Loucy (cell line): ENCODE data around the gene TMEM139.

Experiments used
- H2AFZ ChIP-seq: fragments of 200-600 bp; sonication (generic); 2 replicates; pipeline ENCODE4 v1.6.0; 2016; ENCODE audit warnings: antibody characterized with exemption, mild to moderate bottlenecking, low read length, moderate library complexity
- H3F3A ChIP-seq: fragments of 200-600 bp; 2 replicates; pipeline ENCODE4 v1.6.0; 2016; ENCODE audit warnings: antibody characterized with exemption, low read depth, mild to moderate bottlenecking
- H3K27me3 ChIP-seq: fragments of 200-600 bp; sonication (generic); 2 replicates; pipeline ENCODE4 v1.6.1; 2014; ENCODE audit warnings: low read length, mild to moderate bottlenecking; ENCODE audit not compliant: insufficient read depth, poor library complexity, severe bottlenecking
- H3K36me3 ChIP-seq: fragments of 200-600 bp; sonication (generic); 2 replicates; pipeline ENCODE4 v1.6.1; 2016; ENCODE audit warnings: low read length; ENCODE audit not compliant: insufficient read depth
- H3K4me1 ChIP-seq: fragments of 200-600 bp; sonication (generic); 2 replicates; pipeline ENCODE4 v1.5.1; 2014; ENCODE audit warnings: low read length, mild to moderate bottlenecking; ENCODE audit not compliant: insufficient read depth, poor library complexity, severe bottlenecking
- H3K4me2 ChIP-seq: fragments of 200-600 bp; sonication (generic); 2 replicates; pipeline ENCODE4 v1.6.0; 2014; ENCODE audit warnings: antibody characterized with exemption, low read length, low read depth, mild to moderate bottlenecking; ENCODE audit not compliant: poor library complexity, severe bottlenecking
- H3K4me3 ChIP-seq: fragments of 200-600 bp; sonication (generic); 2 replicates; pipeline ENCODE4 v1.5.1; 2014; ENCODE audit warnings: low read length, mild to moderate bottlenecking, mixed read lengths; ENCODE audit not compliant: poor library complexity, severe bottlenecking
- H3K79me2 ChIP-seq: fragments of 200-600 bp; sonication (generic); 2 replicates; pipeline ENCODE4 v1.6.1; 2014; ENCODE audit warnings: low read length; ENCODE audit not compliant: insufficient read depth
- H3K9ac ChIP-seq: fragments of 200-600 bp; sonication (generic); 2 replicates; pipeline ENCODE4 v1.6.0; 2014; ENCODE audit warnings: mild to moderate bottlenecking, low read depth, low read length, moderate library complexity; ENCODE audit not compliant: poor library complexity, severe bottlenecking
- H3K9me2 ChIP-seq: fragments of 200-600 bp; sonication (generic); replicated peaks from 2 replicates; pipeline ENCODE4 v1.6.1; 2016; ENCODE audit warnings: low read depth, low read length, mixed read lengths
- H3K9me3 ChIP-seq: fragments of 200-600 bp; sonication (generic); 2 replicates; pipeline ENCODE4 v1.6.1; 2014; ENCODE audit warnings: mild to moderate bottlenecking, antibody characterized with exemption, low read length, low read depth; ENCODE audit not compliant: insufficient read depth
- H4K20me1 ChIP-seq: fragments of 200-600 bp; sonication (generic); 2 replicates; pipeline ENCODE4 v1.6.0; 2014; ENCODE audit warnings: antibody characterized with exemption, low read length, mild to moderate bottlenecking; ENCODE audit not compliant: insufficient read depth, poor library complexity, severe bottlenecking
- EZH2phosphoT487 ChIP-seq: fragments of 200-600 bp; IDR thresholded peaks from 2 replicates; pipeline ENCODE4 v1.6.1; 2018; ENCODE audit warnings: antibody characterized with exemption, mild to moderate bottlenecking, moderate library complexity, borderline replicate concordance
- TF ChIP-seq, protein P1 (sequence below): fragments of 200-600 bp; sonication (generic); conservative IDR thresholded peaks from 2 replicates; pipeline ENCODE4 v1.5.1; 2014; ENCODE audit warnings: mild to moderate bottlenecking, antibody characterized with exemption, low read length

The TMEM139 gene

DNA sequence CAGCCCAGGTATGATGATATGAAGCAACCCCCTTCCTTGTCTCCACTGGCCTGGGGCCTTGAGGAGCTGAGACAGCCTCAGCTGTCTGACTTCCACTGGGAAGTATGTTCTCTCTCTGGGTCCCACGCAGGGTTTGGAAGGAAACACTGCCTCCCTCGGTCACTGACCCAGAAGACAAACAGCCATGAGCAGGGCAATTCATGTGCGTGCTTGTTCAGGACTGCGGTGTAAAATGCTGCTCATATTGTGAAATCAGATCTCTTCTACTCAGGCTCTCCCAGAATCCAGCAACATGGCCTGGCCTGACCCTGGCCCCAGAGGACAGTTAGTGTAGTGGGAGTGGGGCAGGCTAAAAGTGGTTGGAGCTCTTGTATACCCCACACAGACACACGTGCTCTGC lies 33.9 kb downstream of the TMEM139 start:
- H3K9ac ChIP-seq, result no peak overlapping the region
- H3K27me3 ChIP-seq, result no peaks in the 10 kb centered on the region
- H3K36me3 ChIP-seq, result no peaks in the 10 kb centered on the region
- TF ChIP-seq EZH2phosphoT487, result no peak
- TF ChIP-seq, protein P1, sequence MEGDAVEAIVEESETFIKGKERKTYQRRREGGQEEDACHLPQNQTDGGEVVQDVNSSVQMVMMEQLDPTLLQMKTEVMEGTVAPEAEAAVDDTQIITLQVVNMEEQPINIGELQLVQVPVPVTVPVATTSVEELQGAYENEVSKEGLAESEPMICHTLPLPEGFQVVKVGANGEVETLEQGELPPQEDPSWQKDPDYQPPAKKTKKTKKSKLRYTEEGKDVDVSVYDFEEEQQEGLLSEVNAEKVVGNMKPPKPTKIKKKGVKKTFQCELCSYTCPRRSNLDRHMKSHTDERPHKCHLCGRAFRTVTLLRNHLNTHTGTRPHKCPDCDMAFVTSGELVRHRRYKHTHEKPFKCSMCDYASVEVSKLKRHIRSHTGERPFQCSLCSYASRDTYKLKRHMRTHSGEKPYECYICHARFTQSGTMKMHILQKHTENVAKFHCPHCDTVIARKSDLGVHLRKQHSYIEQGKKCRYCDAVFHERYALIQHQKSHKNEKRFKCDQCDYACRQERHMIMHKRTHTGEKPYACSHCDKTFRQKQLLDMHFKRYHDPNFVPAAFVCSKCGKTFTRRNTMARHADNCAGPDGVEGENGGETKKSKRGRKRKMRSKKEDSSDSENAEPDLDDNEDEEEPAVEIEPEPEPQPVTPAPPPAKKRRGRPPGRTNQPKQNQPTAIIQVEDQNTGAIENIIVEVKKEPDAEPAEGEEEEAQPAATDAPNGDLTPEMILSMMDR, result no peak
- H3K4me1 ChIP-seq, result no peaks in the 10 kb centered on the region
- no peaks in the 10 kb centered on the region for H3K9me2 ChIP-seq
- no peaks in the 10 kb centered on the region for H3K79me2 ChIP-seq
- no peak overlapping the region for H2AFZ ChIP-seq
- H3K4me2 ChIP-seq, result no peak overlapping the region
- H3K9me3 ChIP-seq, result no peaks in the 10 kb centered on the region
- H3K4me3 ChIP-seq, result no peak overlapping the region
- no peaks in the 10 kb centered on the region for H4K20me1 ChIP-seq
- no peaks in the 10 kb centered on the region for H3F3A ChIP-seq

DNA sequence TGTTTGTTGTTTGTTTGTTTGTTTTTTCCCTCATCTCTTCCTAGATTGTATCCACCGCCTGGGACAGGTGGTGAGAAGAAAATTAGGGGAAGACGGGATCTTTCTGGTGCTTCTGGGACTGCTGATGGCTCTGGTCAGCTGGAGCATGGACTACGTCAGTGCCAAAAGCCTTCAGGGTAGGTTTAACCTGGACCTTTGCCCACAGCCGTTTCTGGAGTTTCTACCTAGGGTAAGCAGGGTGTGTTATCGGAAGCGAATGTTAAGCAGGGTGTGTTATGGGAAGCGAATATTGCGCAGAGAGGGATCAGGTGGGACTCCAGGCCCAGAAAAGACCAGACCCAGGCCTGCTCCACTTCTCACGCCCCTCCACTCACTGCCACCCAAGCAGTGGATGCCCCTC lies 35.9 kb downstream of the TMEM139 start:
- H4K20me1 ChIP-seq, result no peaks in the 10 kb centered on the region
- H3K4me3 ChIP-seq, result no peak overlapping the region
- no peaks in the 10 kb centered on the region for H3K79me2 ChIP-seq
- no peak overlapping the region for H3K9ac ChIP-seq
- H3K9me2 ChIP-seq, result no peaks in the 10 kb centered on the region
- no peak overlapping the region for H2AFZ ChIP-seq
- H3K9me3 ChIP-seq, result no peaks in the 10 kb centered on the region
- H3K36me3 ChIP-seq, result no peaks in the 10 kb centered on the region
- H3K4me2 ChIP-seq, result no peak overlapping the region
- TF ChIP-seq, protein P1, result no peak
- no peak for TF ChIP-seq EZH2phosphoT487
- no peaks in the 10 kb centered on the region for H3K27me3 ChIP-seq
- H3K4me1 ChIP-seq, result no peaks in the 10 kb centered on the region
- H3F3A ChIP-seq, result no peaks in the 10 kb centered on the region

DNA sequence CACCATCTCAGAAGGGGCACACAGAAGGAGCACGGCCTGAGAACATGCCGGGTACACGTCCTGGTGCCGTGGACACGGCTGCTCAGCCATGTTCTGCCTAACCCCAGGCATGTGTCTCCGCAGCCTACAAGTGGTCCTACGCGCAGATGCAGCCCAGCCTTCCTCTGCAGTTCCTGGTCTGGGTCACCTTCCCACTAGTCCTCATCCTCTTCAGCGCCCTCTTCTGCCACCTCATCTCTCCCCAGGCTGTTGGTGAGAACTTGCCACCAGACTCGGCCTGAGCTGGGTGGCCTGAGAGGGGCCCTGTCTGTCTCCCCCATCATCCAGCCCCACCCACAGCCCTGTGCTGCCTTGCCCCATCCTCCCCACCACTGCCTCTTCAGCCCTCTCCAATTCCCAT lies 36.5 kb downstream of the TMEM139 start:
- H3K9me2 ChIP-seq, result no peaks in the 10 kb centered on the region
- no peaks in the 10 kb centered on the region for H3K27me3 ChIP-seq
- H3K79me2 ChIP-seq, result no peaks in the 10 kb centered on the region
- H3F3A ChIP-seq, result no peaks in the 10 kb centered on the region
- TF ChIP-seq EZH2phosphoT487, result no peak
- TF ChIP-seq, protein P1, result no peak
- no peaks in the 10 kb centered on the region for H3K9me3 ChIP-seq
- no peaks in the 10 kb centered on the region for H3K36me3 ChIP-seq
- H4K20me1 ChIP-seq, result no peaks in the 10 kb centered on the region
- no peak overlapping the region for H3K9ac ChIP-seq
- H3K4me3 ChIP-seq, result no peak overlapping the region
- no peak overlapping the region for H2AFZ ChIP-seq
- no peaks in the 10 kb centered on the region for H3K4me1 ChIP-seq
- H3K4me2 ChIP-seq, result no peak overlapping the region
